HEK293T (cell line): Measurements from ENCODE around the gene RAB23.

Source experiments
- CTCF ChIA-PET: fragments of 350-600 bp; formaldehyde crosslinking; extraction: SDS; loops from one replicate; lab custom pipeline; 2021; ENCODE audit warnings: antibody characterized with exemption, inconsistent platforms; lab: Yijun Ruan, JAX
- POLR2A ChIA-PET: fragments of 350-600 bp; formaldehyde crosslinking; extraction: SDS; loops from one replicate; lab custom pipeline; 2020; ENCODE audit warnings: antibody characterized with exemption, inconsistent platforms; lab: Yijun Ruan, JAX
- DNase-seq: peaks from one replicate; pipeline ENCODE4 v3.0.0; 2012; ENCODE audit warnings: mixed read lengths; ENCODE audit errors: extremely low spot score
- ARNT ChIP-seq: fragments of 450-650 bp; IDR thresholded peaks from 2 replicates; pipeline ENCODE4 v1.6.1; 2017; ENCODE audit warnings: mild to moderate bottlenecking
- BHLHE40 ChIP-seq: fragments of 450-650 bp; IDR thresholded peaks from 2 replicates; pipeline ENCODE4 v1.6.1; 2016; ENCODE audit warnings: mild to moderate bottlenecking, moderate library complexity, borderline replicate concordance
- CTBP1 ChIP-seq: fragments of 450-650 bp; IDR thresholded peaks from 2 replicates; pipeline ENCODE4 v1.6.1; 2016; ENCODE audit warnings: borderline replicate concordance
- ELF4 ChIP-seq: fragments of 450-650 bp; IDR thresholded peaks from 2 replicates; pipeline ENCODE4 v1.6.1; 2017; ENCODE audit warnings: antibody characterized with exemption
- FOXA1 ChIP-seq: fragments of 450-650 bp; IDR thresholded peaks from 2 replicates; pipeline ENCODE4 v1.6.1; 2016; ENCODE audit warnings: mild to moderate bottlenecking
- FOXK2 ChIP-seq: fragments of 450-650 bp; IDR thresholded peaks from 2 replicates; pipeline ENCODE4 v1.6.1; 2016; ENCODE audit warnings: mild to moderate bottlenecking
- FOXM1 ChIP-seq: fragments of 450-650 bp; IDR thresholded peaks from 2 replicates; pipeline ENCODE4 v1.6.1; 2017; ENCODE audit warnings: mild to moderate bottlenecking, borderline replicate concordance
- HDGF ChIP-seq: fragments of 450-650 bp; IDR thresholded peaks from 2 replicates; pipeline ENCODE4 v1.6.1; 2017; ENCODE audit warnings: antibody characterized with exemption, borderline replicate concordance
- L3MBTL2 ChIP-seq: fragments of 450-650 bp; conservative IDR thresholded peaks from 2 replicates; pipeline ENCODE4 v1.6.1; 2016; ENCODE audit warnings: mild to moderate bottlenecking
- LEF1 ChIP-seq: fragments of 450-650 bp; IDR thresholded peaks from 2 replicates; pipeline ENCODE4 v1.6.1; 2017; ENCODE audit warnings: mild to moderate bottlenecking, borderline replicate concordance
- NFRKB ChIP-seq: fragments of 450-650 bp; IDR thresholded peaks from 2 replicates; pipeline ENCODE4 v1.6.1; 2016; ENCODE audit warnings: mild to moderate bottlenecking, moderate library complexity
- SP1 ChIP-seq: fragments of 450-650 bp; IDR thresholded peaks from 2 replicates; pipeline ENCODE4 v1.6.1; 2017
- SUZ12 ChIP-seq: fragments of 450-650 bp; IDR thresholded peaks from 2 replicates; pipeline ENCODE4 v1.6.1; 2016; ENCODE audit warnings: mild to moderate bottlenecking
- TARDBP ChIP-seq: fragments of 450-650 bp; IDR thresholded peaks from 2 replicates; pipeline ENCODE4 v1.6.1; 2016
- ZNF384 ChIP-seq: fragments of 450-650 bp; IDR thresholded peaks from 2 replicates; pipeline ENCODE4 v1.6.1; 2016
- TF ChIP-seq, protein P1 (sequence below): fragments of 450-650 bp; IDR thresholded peaks from 2 replicates; pipeline ENCODE4 v1.6.1; 2016

The RAB23 gene

DNA sequence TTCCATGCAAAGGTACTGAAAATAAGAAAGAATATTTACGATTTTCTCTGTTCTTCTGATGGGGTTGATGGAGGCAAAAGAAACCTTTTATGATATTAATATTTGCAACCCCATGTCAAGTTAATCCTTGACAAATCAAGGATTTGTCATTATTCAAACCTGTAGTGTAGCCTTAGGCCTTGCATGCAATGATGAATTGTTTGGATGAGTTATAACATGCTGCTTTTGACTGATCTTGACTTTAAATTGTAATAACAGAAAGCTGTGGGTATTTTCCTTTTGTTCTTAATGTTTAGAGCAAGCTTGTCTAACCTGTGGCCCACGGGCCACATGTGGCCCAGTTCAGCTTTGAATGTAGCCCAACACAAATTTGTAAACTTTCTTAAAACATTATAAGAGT is 63.0 kb downstream of the RAB23 start:
- TF ChIP-seq TARDBP, result no peak
- ChIA-PET CTCF (interaction anchor here (0.6 kb wide), 2 partner anchors 103 to 870 kb away, joined by 3 to 5 read pairs; no protein-coding TSS in a partner anchor), POLR2A (no interaction called here)
- no peak for DNase-seq

DNA sequence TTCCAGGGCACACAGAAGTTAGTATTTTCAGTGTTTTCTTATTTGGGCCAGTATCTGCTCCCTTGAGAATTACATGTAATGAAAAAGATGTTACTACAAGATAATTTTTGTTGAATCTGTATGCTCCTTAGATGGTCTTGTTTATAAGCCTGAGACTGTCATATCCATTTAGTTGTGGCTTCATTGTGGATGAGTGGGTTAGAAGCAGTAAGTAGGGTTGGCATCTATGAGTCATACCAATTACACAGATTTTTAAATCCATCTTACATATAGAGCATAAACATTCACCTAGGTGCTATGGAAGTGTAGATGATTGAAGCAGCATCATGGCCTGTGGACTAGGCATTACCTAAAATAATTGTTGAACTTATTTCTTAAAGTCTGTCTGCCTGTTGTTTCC is 63.4 kb downstream of the RAB23 start:
- TF ChIP-seq SP1 (no peak), FOXA1 (no peak), L3MBTL2 (no peak), SUZ12 (no peak), ARNT (no peak), CTBP1 (no peak), LEF1 (no peak), NFRKB (no peak), FOXM1 (no peak), TARDBP (no peak), ZNF384 (no peak), FOXK2 (no peak), BHLHE40 (no peak), ELF4 (no peak), HDGF (no peak)
- TF ChIP-seq, protein P1, sequence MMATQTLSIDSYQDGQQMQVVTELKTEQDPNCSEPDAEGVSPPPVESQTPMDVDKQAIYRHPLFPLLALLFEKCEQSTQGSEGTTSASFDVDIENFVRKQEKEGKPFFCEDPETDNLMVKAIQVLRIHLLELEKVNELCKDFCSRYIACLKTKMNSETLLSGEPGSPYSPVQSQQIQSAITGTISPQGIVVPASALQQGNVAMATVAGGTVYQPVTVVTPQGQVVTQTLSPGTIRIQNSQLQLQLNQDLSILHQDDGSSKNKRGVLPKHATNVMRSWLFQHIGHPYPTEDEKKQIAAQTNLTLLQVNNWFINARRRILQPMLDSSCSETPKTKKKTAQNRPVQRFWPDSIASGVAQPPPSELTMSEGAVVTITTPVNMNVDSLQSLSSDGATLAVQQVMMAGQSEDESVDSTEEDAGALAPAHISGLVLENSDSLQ, result no peak
- no peak for DNase-seq
- ChIA-PET POLR2A (no interaction called here), CTCF (interaction anchor here (0.6 kb wide), 2 partner anchors 103 to 869 kb away, joined by 3 to 5 read pairs; no protein-coding TSS in a partner anchor)

DNA sequence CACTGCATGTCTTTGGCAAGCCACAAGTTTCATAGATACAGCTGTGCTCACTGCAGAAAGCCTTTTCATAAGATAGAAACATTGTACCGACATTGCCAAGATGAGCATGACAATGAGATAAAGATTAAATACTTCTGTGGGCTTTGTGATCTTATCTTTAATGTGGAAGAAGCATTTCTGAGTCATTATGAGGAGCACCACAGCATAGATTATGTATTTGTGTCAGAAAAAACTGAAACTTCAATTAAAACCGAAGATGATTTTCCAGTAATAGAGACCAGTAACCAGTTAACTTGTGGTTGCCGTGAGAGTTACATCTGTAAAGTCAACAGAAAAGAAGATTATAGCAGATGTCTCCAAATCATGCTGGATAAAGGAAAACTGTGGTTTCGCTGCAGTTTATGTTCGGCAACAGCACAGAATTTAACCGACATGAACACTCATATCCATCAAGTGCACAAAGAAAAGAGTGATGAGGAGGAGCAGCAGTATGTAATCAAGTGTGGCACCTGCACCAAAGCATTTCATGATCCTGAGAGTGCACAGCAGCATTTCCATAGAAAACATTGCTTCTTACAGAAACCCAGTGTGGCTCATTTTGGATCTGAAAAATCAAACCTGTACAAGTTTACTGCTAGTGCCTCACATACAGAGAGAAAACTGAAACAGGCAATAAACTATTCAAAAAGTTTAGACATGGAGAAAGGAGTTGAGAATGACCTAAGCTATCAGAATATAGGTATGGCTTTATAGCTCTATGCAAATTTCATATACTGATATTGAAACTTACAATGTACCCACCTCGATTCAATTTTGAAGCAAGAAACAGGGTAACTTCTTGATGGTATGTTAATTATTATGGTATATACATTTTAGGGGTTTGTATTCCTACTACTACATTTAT is 73.9 kb downstream of the RAB23 start:
- CTCF ChIA-PET, result no interaction called here
- POLR2A ChIA-PET, result no interaction called here
- no peak for DNase-seq
- TF ChIP-seq ZNF384, result no peak
- TF ChIP-seq LEF1, result no peak
- TF ChIP-seq HDGF, result no peak
- TF ChIP-seq TARDBP, result no peak

DNA sequence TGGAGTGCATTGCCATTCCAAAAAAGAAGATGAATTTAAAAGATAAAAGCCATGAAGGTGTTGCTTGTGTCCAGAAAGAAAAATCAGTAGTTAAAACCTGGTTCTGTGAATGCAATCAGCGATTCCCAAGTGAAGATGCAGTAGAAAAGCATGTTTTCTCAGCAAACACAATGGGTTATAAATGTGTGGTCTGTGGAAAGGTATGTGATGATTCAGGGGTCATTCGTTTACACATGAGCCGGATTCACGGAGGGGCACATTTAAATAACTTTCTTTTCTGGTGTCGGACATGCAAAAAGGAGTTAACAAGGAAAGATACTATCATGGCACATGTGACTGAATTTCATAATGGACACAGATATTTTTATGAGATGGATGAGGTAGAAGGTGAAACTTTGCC is 74.7 kb downstream of the RAB23 start:
- ChIA-PET POLR2A (no interaction called here), CTCF (no interaction called here)
- DNase-seq, result no peak
- no peak for TF ChIP-seq FOXA1
- no peak for TF ChIP-seq SP1
- TF ChIP-seq NFRKB, result no peak
- no peak for TF ChIP-seq ARNT
- TF ChIP-seq ZNF384, result no peak
- TF ChIP-seq L3MBTL2, result no peak
- TF ChIP-seq, protein P1, result no peak
- TF ChIP-seq FOXK2, result no peak
- no peak for TF ChIP-seq BHLHE40
- no peak for TF ChIP-seq ELF4
- TF ChIP-seq TARDBP, result no peak
- TF ChIP-seq FOXM1, result no peak
- TF ChIP-seq SUZ12, result no peak

DNA sequence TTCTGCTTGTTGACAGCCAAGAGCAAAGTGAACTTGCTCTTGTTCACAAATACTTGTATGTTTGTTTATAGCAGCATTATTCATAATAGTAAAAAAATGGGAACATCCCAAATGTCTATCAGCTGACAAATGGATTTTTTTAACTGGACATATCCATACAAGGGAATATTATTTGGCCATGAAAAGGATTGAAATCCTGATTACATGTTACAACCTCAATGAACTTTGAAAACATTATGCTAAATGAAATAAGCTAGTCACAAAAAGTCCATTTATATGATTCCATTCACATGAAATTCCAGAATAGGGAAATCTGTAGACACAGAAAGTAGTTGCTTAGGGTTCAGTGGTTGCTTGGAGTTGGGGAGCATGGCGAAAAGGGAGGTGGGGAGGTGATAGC is 78.4 kb downstream of the RAB23 start:
- TF ChIP-seq NFRKB (no peak), ELF4 (no peak), FOXK2 (no peak), LEF1 (no peak), TARDBP (no peak), FOXA1 (no peak), ZNF384 (no peak), CTBP1 (no peak)
- POLR2A ChIA-PET, result no interaction called here
- CTCF ChIA-PET, result no interaction called here
- no peak for DNase-seq

DNA sequence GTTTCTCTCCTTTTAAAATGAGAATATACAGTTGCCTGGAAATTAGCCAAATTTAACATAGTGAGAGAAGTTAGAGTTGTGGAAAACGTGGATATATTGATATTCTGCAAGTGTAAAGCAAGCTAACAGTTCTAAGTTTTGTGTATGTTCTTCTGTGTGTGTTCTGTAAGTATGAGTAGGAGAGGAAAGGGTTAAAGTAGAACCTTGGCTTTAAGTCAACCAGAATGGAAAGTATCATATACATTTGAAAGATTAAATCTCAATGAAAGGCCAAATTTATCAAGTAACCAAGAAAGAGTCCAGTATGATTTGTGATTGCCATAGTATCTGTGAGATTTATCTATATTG is 80.0 kb downstream of the RAB23 start:
- POLR2A ChIA-PET, result no interaction called here
- no peak for DNase-seq
- TF ChIP-seq SUZ12, result no peak
- CTCF ChIA-PET, result no interaction called here

DNA sequence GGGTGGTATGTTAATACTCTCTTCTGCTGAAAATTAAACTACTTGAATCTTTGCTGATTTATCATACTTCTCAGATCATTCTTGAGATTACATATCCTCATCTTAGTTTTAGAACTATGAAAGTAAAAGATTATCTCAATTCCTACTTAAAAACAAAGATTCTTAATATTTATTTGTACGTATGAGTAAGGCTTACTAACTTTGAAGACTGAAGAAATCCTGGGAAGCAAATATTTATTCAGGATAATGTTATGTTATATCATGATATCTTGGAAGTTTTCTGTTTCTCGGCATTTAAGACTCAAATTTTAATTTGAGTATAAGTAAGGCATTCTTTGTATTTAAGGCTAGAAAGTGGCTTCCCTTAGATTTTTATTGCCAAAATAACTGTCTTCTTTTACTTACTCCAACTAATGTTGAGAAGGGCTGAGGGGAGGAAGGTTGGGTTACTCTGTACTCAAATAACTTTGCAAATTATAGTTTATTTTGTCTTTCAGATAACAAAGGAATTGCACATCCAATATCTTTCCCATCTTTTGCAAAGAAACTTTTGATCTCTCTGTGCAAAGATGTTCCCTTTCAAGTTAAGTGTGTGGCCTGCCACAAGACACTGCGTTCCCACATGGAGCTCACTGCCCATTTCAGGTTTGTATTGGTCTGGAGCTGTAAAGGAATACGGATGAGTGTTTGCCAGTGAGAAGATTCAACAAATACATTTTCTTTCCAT is 80.5 kb downstream of the RAB23 start:
- TF ChIP-seq ZNF384, result no peak
- TF ChIP-seq HDGF, result no peak
- TF ChIP-seq SUZ12, result no peak
- no peak for TF ChIP-seq LEF1
- TF ChIP-seq ARNT, result no peak
- no peak for TF ChIP-seq FOXA1
- TF ChIP-seq CTBP1, result no peak
- TF ChIP-seq ELF4, result no peak
- TF ChIP-seq BHLHE40, result no peak
- TF ChIP-seq TARDBP, result no peak
- no peak for TF ChIP-seq L3MBTL2
- no peak for TF ChIP-seq FOXM1
- no peak for TF ChIP-seq NFRKB
- TF ChIP-seq FOXK2, result no peak
- TF ChIP-seq, protein P1, result no peak
- TF ChIP-seq SP1, result no peak
- ChIA-PET CTCF (no interaction called here), POLR2A (no interaction called here)
- DNase-seq, result no peak
